GM18526 (cell line): ENCODE data around the gene P2RY8.
A peak's percentile ranks its signal among the peaks of the same experiment; 100 is the strongest.

Experiments used
- POLR2A ChIP-seq: IDR thresholded peaks from 3 replicates; pipeline ENCODE4 v1.6.1; 2011; ENCODE audit not compliant: insufficient read length; ENCODE audit errors: extremely low read depth

P2RY8 gene

GRCh38 chrX:1423215-1423614 lies 113.8 kb downstream of the P2RY8 start:
- TF ChIP-seq POLR2A: no peak

GRCh38 chrX:1422135-1422465 lies 114.9 kb downstream of the P2RY8 start:
- TF ChIP-seq POLR2A: no peak

GRCh38 chrX:1421433-1422134 lies 115.4 kb downstream of the P2RY8 start:
- TF ChIP-seq POLR2A: peak; percentile 4

GRCh38 chrX:1420371-1420770 lies 116.6 kb downstream of the P2RY8 start:
- TF ChIP-seq POLR2A: peak; percentile 18

GRCh38 chrX:1419545-1420355 lies 117.2 kb downstream of the P2RY8 start:
- no peak for TF ChIP-seq POLR2A

- TF ChIP-seq POLR2A: peak; percentile 12
These were observed 118.0 kb downstream of the P2RY8 start for GRCh38 chrX:1418901-1419544.

GRCh38 chrX:1417921-1418771 lies 118.8 kb downstream of the P2RY8 start:
- no peak for TF ChIP-seq POLR2A

- no peak for TF ChIP-seq POLR2A
These were observed 119.8 kb downstream of the P2RY8 start for GRCh38 chrX:1416965-1417760.

GRCh38 chrX:1416327-1416784 lies 120.6 kb downstream of the P2RY8 start:
- TF ChIP-seq POLR2A: no peak
